Mesenchymal stem cell (in vitro differentiated cells and primary cell): Measurements from ENCODE around the gene KRT73.
"Not testable (repeated sequence)": the region's sequence is repeated elsewhere in the genome, so short reads cannot be mapped to it uniquely, and the experiment has no call there.

Experiments
- DNase-seq: peaks from one replicate; pipeline ENCODE4 v3.0.0-alpha.2; 2013
- H2AFZ ChIP-seq: one replicate; pipeline ENCODE4 v1.6.1; 2013; ENCODE audit warnings: low read depth, mild to moderate bottlenecking, control low read depth, inconsistent platforms, low read length, moderate library complexity
- H2AK5ac ChIP-seq: 2 replicates; pipeline ENCODE4 v1.6.1; 2013; ENCODE audit warnings: low read length, moderate library complexity, mild to moderate bottlenecking, inconsistent platforms; ENCODE audit not compliant: severe bottlenecking
- H2BK120ac ChIP-seq: one replicate; pipeline ENCODE4 v1.6.1; 2013; ENCODE audit warnings: low read depth, mild to moderate bottlenecking, inconsistent platforms, low read length, moderate library complexity
- H2BK12ac ChIP-seq, 2 experiments: one replicate each; pipeline ENCODE4 v1.6.1; 2013; ENCODE audit warnings: inconsistent platforms in 2 of 2, low read length in 2 of 2, mild to moderate bottlenecking in 2 of 2, moderate library complexity in 2 of 2, control low read depth in 1 of 2
- H2BK15ac ChIP-seq: one replicate; pipeline ENCODE4 v1.6.1; 2013; ENCODE audit warnings: mild to moderate bottlenecking, low read depth, inconsistent platforms; ENCODE audit not compliant: poor library complexity, severe bottlenecking
- H2BK5ac ChIP-seq: 2 replicates; pipeline ENCODE4 v1.6.1; 2013; ENCODE audit warnings: low read depth, mild to moderate bottlenecking, low read length, control low read depth, inconsistent platforms; ENCODE audit not compliant: poor library complexity, severe bottlenecking
- H3K14ac ChIP-seq, 2 experiments: one replicate each; pipeline ENCODE4 v1.6.1; 2013; ENCODE audit warnings: inconsistent platforms in 2 of 2, low read length in 2 of 2, control low read depth in 1 of 2, mild to moderate bottlenecking in 1 of 2, moderate library complexity in 1 of 2
- H3K18ac ChIP-seq, 2 experiments: one replicate each; pipeline ENCODE4 v1.6.1; 2013; ENCODE audit warnings: inconsistent platforms in 2 of 2, low read length in 2 of 2, control low read depth in 1 of 2, low read depth in 1 of 2, mild to moderate bottlenecking in 1 of 2
- H3K23ac ChIP-seq, 2 experiments: one replicate each; pipeline ENCODE4 v1.6.1; 2013; ENCODE audit warnings: inconsistent platforms in 2 of 2, low read length in 2 of 2, mild to moderate bottlenecking in 2 of 2, moderate library complexity in 2 of 2, control low read depth in 1 of 2
- H3K27ac ChIP-seq: 2 replicates; pipeline ENCODE4 v1.5.1; 2013; ENCODE audit warnings: mild to moderate bottlenecking, moderate library complexity, low read length, control low read depth, inconsistent platforms; ENCODE audit not compliant: poor library complexity, severe bottlenecking
- H3K27me3 ChIP-seq, 2 experiments: 2 replicates each; pipeline versions ENCODE4 v1.6.1 to v1.7.0; 2013; ENCODE audit warnings: low read length in 2 of 2, mild to moderate bottlenecking in 2 of 2, moderate library complexity in 2 of 2, control low read depth in 1 of 2, inconsistent platforms in 1 of 2; ENCODE audit not compliant: control insufficient read depth in 1 of 2, insufficient read depth in 1 of 2
- H3K36me3 ChIP-seq, 2 experiments: 2 replicates each; pipeline versions ENCODE4 v1.6.1 to v1.7.0; 2013; ENCODE audit warnings: low read length in 2 of 2, control low read depth in 1 of 2, inconsistent platforms in 1 of 2, low read depth in 1 of 2, mild to moderate bottlenecking in 1 of 2; ENCODE audit not compliant: insufficient read depth in 2 of 2, control insufficient read depth in 1 of 2
- H3K4ac ChIP-seq, 2 experiments: one replicate each; pipeline ENCODE4 v1.6.1; 2013; ENCODE audit warnings: inconsistent platforms in 2 of 2, low read length in 2 of 2, mild to moderate bottlenecking in 2 of 2, moderate library complexity in 2 of 2, control low read depth in 1 of 2, low read depth in 1 of 2
- H3K4me1 ChIP-seq: 2 replicates; pipeline ENCODE4 v1.6.1; 2013; ENCODE audit warnings: low read depth, low read length, control low read depth; ENCODE audit not compliant: control insufficient read depth, insufficient read depth
- H3K4me2 ChIP-seq: 2 replicates; pipeline ENCODE4 v1.6.1; 2013; ENCODE audit warnings: low read length, mild to moderate bottlenecking, inconsistent platforms; ENCODE audit not compliant: poor library complexity, severe bottlenecking
- H3K4me3 ChIP-seq, 2 experiments: 2 replicates each; pipeline versions ENCODE4 v1.5.1 to v1.7.0; 2013; ENCODE audit warnings: low read length in 2 of 2, mild to moderate bottlenecking in 2 of 2, control low read depth in 1 of 2, low read depth in 1 of 2; ENCODE audit not compliant: insufficient read depth in 1 of 2
- H3K79me1 ChIP-seq: replicated peaks from 2 replicates; pipeline ENCODE4 v1.6.1; 2013; ENCODE audit warnings: mild to moderate bottlenecking, control low read depth, low read length, inconsistent platforms; ENCODE audit not compliant: poor library complexity, severe bottlenecking
- H3K9ac ChIP-seq: 2 replicates; pipeline ENCODE4 v1.7.0; 2013; ENCODE audit warnings: mild to moderate bottlenecking, low read length, moderate library complexity
- H3K9me3 ChIP-seq: 2 replicates; pipeline ENCODE4 v1.7.0; 2013; ENCODE audit warnings: mild to moderate bottlenecking, low read length; ENCODE audit not compliant: control insufficient read depth
- H4K8ac ChIP-seq: one replicate; pipeline ENCODE4 v1.6.1; 2013; ENCODE audit warnings: inconsistent platforms, mild to moderate bottlenecking, low read length, moderate library complexity
- H4K91ac ChIP-seq: one replicate; pipeline ENCODE4 v1.6.1; 2013; ENCODE audit warnings: mild to moderate bottlenecking, low read length, inconsistent platforms
- WGBS: methylation state at CpG from one replicate; pipeline ENCODE4 v1.1.7; 2013; ENCODE audit warnings: mixed read lengths; 5-methylcytosine and 5-hydroxymethylcytosine counted together

The KRT73 gene

DNA sequence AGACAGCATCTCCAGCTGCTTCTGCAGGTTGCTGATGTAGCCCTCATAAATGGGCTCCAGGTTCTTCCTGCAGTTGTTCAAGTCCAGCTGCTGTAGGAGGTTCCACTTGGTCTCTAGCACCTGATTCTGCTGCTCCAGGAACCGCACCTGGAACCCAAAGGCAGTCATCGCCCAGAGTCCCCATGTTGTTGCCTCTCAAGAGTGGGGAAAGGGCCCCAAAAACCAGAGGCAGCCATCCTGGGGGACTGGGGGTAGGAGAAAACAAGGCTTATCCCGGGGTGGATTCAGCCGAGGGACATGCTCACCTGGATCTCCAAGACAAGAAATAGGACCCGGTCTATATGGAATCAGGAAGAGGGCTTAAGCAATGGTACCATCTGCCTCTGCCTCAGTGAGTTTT is 19.4 kb downstream of the KRT73 start:
- H3K4me2 ChIP-seq, result no peak overlapping the region
- H3K18ac ChIP-seq, result no peak overlapping the region
- no peak overlapping the region for H3K14ac ChIP-seq
- no peaks in the 10 kb centered on the region for H3K79me1 ChIP-seq
- no peak overlapping the region for H2BK5ac ChIP-seq
- H2BK15ac ChIP-seq, result no peak overlapping the region
- H3K27me3 ChIP-seq, result peaks cover 21 to 55% of the 10 kb centered on the region in 2 experiments
- DNase-seq, result no peak
- H3K4ac ChIP-seq, result no peak overlapping the region
- no peak overlapping the region for H3K4me3 ChIP-seq
- no peak overlapping the region for H2BK120ac ChIP-seq
- H3K27ac ChIP-seq, result no peak overlapping the region
- H3K36me3 ChIP-seq, result no peaks in the 10 kb centered on the region
- H2AFZ ChIP-seq, result no peak overlapping the region
- H3K9ac ChIP-seq, result no peak overlapping the region
- H2BK12ac ChIP-seq, result no peak overlapping the region
- H3K23ac ChIP-seq, result no peak overlapping the region
- H3K9me3 ChIP-seq, result no peaks in the 10 kb centered on the region
- H4K8ac ChIP-seq, result no peak overlapping the region
- H4K91ac ChIP-seq, result no peak overlapping the region
- no peaks in the 10 kb centered on the region for H3K4me1 ChIP-seq
- no peak overlapping the region for H2AK5ac ChIP-seq
- 77% methylated on average over 5 of the region's 5 CpGs for WGBS

DNA sequence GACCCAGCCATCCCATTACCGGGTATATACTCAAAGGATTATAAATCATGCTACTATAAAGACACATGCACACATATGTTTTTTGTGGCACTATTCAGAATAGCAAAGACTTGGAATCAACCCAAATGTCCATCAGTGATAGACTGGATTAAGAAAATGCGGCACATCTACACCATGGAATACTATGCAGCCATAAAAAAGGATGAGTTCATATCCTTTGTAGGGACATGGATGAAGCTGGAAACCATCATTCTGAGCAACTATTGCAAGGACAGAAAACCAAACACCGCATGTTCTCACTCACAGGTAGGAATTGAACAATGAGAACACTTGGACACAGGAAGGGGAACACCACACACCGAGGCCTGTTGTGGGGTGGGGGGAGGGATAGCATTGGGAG is 24.1 kb downstream of the KRT73 start:
- H3K79me1 ChIP-seq, H2BK5ac ChIP-seq, H3K18ac ChIP-seq, H2AFZ ChIP-seq, H3K36me3 ChIP-seq, H3K9ac ChIP-seq, H4K8ac ChIP-seq, H3K4me3 ChIP-seq, H2BK12ac ChIP-seq, H3K4me2 ChIP-seq, DNase-seq, H2BK15ac ChIP-seq, H3K23ac ChIP-seq, H3K9me3 ChIP-seq, H4K91ac ChIP-seq, H2BK120ac ChIP-seq, H3K27ac ChIP-seq, H3K14ac ChIP-seq, H3K4ac ChIP-seq, H3K4me1 ChIP-seq, H2AK5ac ChIP-seq: not testable (repeated sequence)
- WGBS, result 100% methylated on average over 3 of the region's 4 CpGs
- H3K27me3 ChIP-seq, result peaks cover 40 to 64% of the 10 kb centered on the region in 2 experiments

- no peak overlapping the region for H3K27ac ChIP-seq
- H3K9me3 ChIP-seq, result no peaks in the 10 kb centered on the region
- 80% methylated on average over 10 of the region's 11 CpGs for WGBS
- no peak overlapping the region for H3K4ac ChIP-seq
- no peaks in the 10 kb centered on the region for H3K79me1 ChIP-seq
- H3K4me1 ChIP-seq, result no peaks in the 10 kb centered on the region
- H3K4me3 ChIP-seq, result no peak overlapping the region
- DNase-seq, result no peak
- H2AFZ ChIP-seq, result no peak overlapping the region
- no peaks in the 10 kb centered on the region for H3K36me3 ChIP-seq
- no peak overlapping the region for H2BK5ac ChIP-seq
- no peak overlapping the region for H2BK15ac ChIP-seq
- no peak overlapping the region for H4K8ac ChIP-seq
- no peak overlapping the region for H3K4me2 ChIP-seq
- no peak overlapping the region for H3K14ac ChIP-seq
- H3K18ac ChIP-seq, result no peak overlapping the region
- H4K91ac ChIP-seq, result no peak overlapping the region
- H2BK120ac ChIP-seq, result no peak overlapping the region
- no peak overlapping the region for H3K9ac ChIP-seq
- H3K27me3 ChIP-seq, result peaks cover 44 to 65% of the 10 kb centered on the region in 2 experiments
- no peak overlapping the region for H2AK5ac ChIP-seq
- H2BK12ac ChIP-seq, result no peak overlapping the region
- no peak overlapping the region for H3K23ac ChIP-seq
These were observed 26.8 kb downstream of the KRT73 start for GRCh38 chr12:52591521-52591920.

GRCh38 chr12:52590021-52590420 is 28.3 kb downstream of the KRT73 start:
- 86% methylated on average over 6 of the region's 6 CpGs for WGBS
- Histone ChIP-seq H3K79me1 (no peaks in the 10 kb centered on the region), H2BK12ac (no peak overlapping the region), H2AFZ (no peak overlapping the region), H2BK5ac (no peak overlapping the region), H3K9me3 (no peaks in the 10 kb centered on the region), H2AK5ac (no peak overlapping the region), H4K91ac (no peak overlapping the region), H3K23ac (no peak overlapping the region), H3K14ac (no peak overlapping the region), H3K27me3 (peaks cover 58 to 78% of the 10 kb centered on the region in 2 experiments), H3K4ac (no peak overlapping the region), H2BK120ac (no peak overlapping the region), H3K18ac (no peak overlapping the region), H3K27ac (no peak overlapping the region), H2BK15ac (no peak overlapping the region), H3K9ac (no peak overlapping the region), H3K4me2 (no peak overlapping the region), H3K4me3 (no peak overlapping the region), H4K8ac (no peak overlapping the region), H3K36me3 (no peaks in the 10 kb centered on the region), H3K4me1 (no peaks in the 10 kb centered on the region)
- no peak for DNase-seq
